Measurements from ENCODE around the gene PDLIM7.

PDLIM7 gene

GRCh38 chr5:177472460-177473442 is 24.7 kb downstream of the PDLIM7 start:
- peak; percentile 42 for DNase-seq

- no peak for DNase-seq
Measured at GRCh38 chr5:177471610-177472356, 25.6 kb downstream of the PDLIM7 start.

GRCh38 chr5:177470759-177471536 is 26.5 kb downstream of the PDLIM7 start:
- no peak for DNase-seq

- no peak for DNase-seq
Measured at GRCh38 chr5:177469750-177470525, 27.5 kb downstream of the PDLIM7 start.

- DNase-seq, result no peak
Measured at GRCh38 chr5:177468685-177469628, 28.4 kb downstream of the PDLIM7 start.

- DNase-seq, result no peak
Measured at GRCh38 chr5:177468329-177468684, 29.1 kb downstream of the PDLIM7 start.

GRCh38 chr5:177467436-177467835 is 30.0 kb downstream of the PDLIM7 start:
- DNase-seq, result no peak

GRCh38 chr5:177466861-177467260 is 30.5 kb downstream of the PDLIM7 start:
- no peak for DNase-seq

- no peak for DNase-seq
Measured at GRCh38 chr5:177465044-177465443, 32.4 kb downstream of the PDLIM7 start.

GRCh38 chr5:177462021-177462670 is 35.3 kb downstream of the PDLIM7 start:
- DNase-seq, result no peak

GRCh38 chr5:177459819-177460628 is 37.4 kb downstream of the PDLIM7 start:
- DNase-seq, result no peak

GRCh38 chr5:177459357-177459756 is 38.0 kb downstream of the PDLIM7 start:
- no peak for DNase-seq

- no peak for DNase-seq
Measured at GRCh38 chr5:177458912-177459350, 38.5 kb downstream of the PDLIM7 start.

GRCh38 chr5:177457852-177458681 is 39.3 kb downstream of the PDLIM7 start:
- no peak for DNase-seq

- DNase-seq, result no peak
Measured at GRCh38 chr5:177456976-177457851, 40.2 kb downstream of the PDLIM7 start.

GRCh38 chr5:177456591-177456964 is 40.8 kb downstream of the PDLIM7 start:
- no peak for DNase-seq

Data from activated T-cell treated with anti-CD3 and anti-CD28 coated beads for 4 hours (primary cell).